ENCODE data around the gene CLTB.
"Not testable (repeated sequence)": the region's sequence is repeated elsewhere in the genome, so short reads cannot be mapped to it uniquely, and the experiment has no call there.

Gene CLTB

GRCh38 chr5:176415952-176416924 is at the start of gene CLTB:
TSS of gene CLTB (minus strand) at chr5:176416539. CDS start at chr5:176416363, 176 bp downstream.
- DNase-seq = peak; percentile 65

GRCh38 chr5:176463113-176463764 is 46.9 kb upstream of the CLTB start:
- no peak for DNase-seq

GRCh38 chr5:176461349-176461748 is 45.0 kb upstream of the CLTB start:
- DNase-seq = no peak

- DNase-seq = no peak
These were observed 42.7 kb upstream of the CLTB start for GRCh38 chr5:176458904-176459561.

GRCh38 chr5:176454724-176455394 is 38.5 kb upstream of the CLTB start:
- no peak for DNase-seq

- no peak for DNase-seq
These were observed 33.7 kb upstream of the CLTB start for GRCh38 chr5:176450077-176450476.

GRCh38 chr5:176447978-176448608 is 31.8 kb upstream of the CLTB start, which contains the start of gene FAF2:
TSS of gene FAF2 (plus strand) at chr5:176448385. CDS start at chr5:176448408, 23 bp downstream.
- DNase-seq = peak; percentile 93

- DNase-seq = no peak
These were observed 31.2 kb upstream of the CLTB start for GRCh38 chr5:176447591-176447977.

- no peak for DNase-seq
These were observed 30.7 kb upstream of the CLTB start for GRCh38 chr5:176446884-176447590.

- no peak for DNase-seq
These were observed 29.8 kb upstream of the CLTB start for GRCh38 chr5:176446028-176446665.

- DNase-seq = no peak
These were observed 28.4 kb upstream of the CLTB start for GRCh38 chr5:176444742-176445141.

- not testable (repeated sequence) for DNase-seq
These were observed 26.6 kb upstream of the CLTB start for GRCh38 chr5:176442911-176443310.

GRCh38 chr5:176441921-176442323 is 25.6 kb upstream of the CLTB start:
- no peak for DNase-seq

- no peak for DNase-seq
These were observed 24.8 kb upstream of the CLTB start for GRCh38 chr5:176440927-176441706.

- no peak for DNase-seq
These were observed 22.8 kb upstream of the CLTB start for GRCh38 chr5:176438959-176439757.

GRCh38 chr5:176436656-176437055 is 20.3 kb upstream of the CLTB start:
- no peak for DNase-seq

- DNase-seq = no peak
These were observed 16.4 kb upstream of the CLTB start for GRCh38 chr5:176432707-176433106.

GRCh38 chr5:176429972-176430371 is 13.6 kb upstream of the CLTB start:
- DNase-seq = no peak

GRCh38 chr5:176427971-176428370 is 11.6 kb upstream of the CLTB start:
- DNase-seq = no peak
